ENCODE results near the gene TSPOAP1.

The TSPOAP1 gene

DNA sequence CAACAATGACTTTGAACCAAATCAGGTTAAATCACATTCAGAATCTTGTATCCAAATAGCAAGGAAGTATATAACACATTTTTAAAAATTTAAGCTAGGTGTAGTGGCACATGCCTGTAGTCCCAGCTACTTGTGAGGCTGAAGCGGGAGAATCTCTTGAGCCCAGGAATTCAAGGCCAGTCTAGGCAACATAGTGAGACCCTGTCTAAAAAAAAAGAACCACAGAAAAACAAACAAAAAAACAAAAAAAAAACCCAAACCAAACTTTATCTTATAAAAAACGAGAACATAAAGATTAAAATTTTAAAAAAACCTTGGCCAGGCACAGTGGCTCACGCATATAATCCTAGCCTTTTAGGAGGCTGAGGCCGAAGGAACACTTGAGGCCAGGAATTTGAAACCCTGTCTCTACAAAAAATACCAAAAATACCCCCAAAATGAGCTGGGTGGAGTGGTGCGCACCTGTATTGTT is 11.8 kb upstream of the TSPOAP1 start:
- DNase-seq (ENCODE audit: low spot score) = no peak

DNA sequence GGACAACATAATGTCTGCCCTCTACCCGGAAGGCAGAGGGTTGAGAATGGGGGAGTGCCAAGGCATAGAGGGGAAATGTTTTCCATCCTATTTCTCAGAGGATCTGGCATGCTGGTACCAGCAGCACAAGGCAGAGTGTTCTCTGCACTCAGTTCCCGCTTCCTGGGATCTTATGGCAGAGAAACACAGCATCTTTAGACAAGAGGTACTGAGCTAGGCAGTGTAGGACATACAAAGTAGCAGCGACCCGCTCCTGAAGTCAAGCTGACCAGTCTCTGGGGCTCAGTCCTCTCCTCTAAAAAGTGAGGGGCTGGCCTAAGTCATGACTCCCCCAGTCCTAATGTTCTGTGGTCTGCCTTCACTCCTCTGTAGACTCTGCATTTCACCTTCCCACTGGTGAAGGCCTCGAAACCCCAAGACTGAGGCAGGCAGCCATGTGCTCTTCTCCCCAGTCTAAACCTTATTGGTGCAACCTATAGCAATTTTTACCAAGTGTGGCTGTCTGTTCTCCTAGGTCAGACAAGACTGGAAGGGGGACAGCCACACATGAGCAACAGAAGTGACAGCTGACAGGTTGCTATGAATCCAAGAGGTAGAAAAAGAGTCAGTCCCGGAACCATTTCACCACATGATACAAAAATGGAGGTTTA is 11.3 kb upstream of the TSPOAP1 start:
- DNase-seq (ENCODE audit: low spot score) = no peak

DNA sequence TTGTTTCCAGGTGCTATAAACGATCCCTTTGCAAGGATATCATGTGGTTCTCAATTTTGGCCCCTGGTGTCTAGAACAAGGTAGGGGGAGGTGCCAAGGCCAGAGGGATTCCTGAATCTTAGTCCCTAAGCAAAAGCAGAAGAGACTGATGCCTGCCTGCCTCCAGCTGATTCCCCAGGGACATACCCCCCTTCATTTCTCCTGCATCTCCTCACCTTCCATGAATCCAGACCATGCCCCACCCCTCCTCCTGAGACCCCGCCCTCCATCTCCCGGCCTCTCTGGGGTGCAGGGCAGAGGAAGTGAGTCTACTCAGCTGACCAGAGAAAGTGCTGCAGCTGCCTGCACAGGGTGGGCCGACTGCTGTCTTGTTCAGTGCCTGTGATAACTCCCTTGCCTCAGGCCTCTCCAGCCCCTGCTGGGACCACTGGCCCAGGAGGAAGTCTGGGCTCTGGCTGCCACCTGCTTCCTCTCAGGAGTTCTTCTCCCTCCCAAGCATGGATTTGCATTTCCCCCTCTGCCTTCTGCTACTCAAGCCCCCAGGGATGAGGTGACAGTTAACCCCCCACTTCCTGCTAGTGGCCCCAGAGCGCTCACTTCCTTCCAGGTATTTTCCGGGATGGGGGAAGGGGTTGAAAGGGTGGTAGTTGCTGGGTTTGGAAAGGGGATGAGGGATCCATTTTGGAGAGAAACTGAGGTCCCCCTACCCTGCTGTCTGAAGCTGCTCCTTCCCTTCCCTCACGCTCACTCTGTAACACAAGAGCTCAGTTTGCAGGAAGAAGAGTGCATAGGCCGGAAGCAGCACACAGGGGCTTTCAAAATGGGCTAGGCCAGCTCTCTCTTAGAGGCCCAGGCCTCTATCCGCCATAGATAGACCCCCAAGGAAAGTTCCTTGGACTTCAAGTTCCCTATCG is 10.5 kb upstream of the TSPOAP1 start:
- DNase-seq (ENCODE audit: low spot score) = no peak

DNA sequence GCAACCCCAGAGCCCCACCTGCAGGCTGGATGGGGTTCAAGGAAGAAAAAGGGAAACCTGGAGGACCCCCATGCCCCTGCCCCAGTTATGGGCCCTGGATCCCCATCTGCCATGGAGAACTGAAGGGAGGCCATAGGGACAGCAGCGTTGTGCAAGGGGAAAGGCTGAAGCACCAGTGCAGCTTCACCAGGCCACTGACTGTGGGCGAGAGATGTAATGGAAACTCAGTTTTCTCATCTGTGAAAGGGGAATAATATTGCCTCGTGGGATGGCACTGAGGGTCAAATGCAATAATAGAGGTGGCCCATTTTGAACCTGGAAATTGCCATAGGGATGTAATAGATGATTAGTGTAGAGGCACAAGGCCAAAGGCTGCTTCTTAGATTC is 9.9 kb upstream of the TSPOAP1 start:
- no peak for DNase-seq (ENCODE audit: low spot score)

DNA sequence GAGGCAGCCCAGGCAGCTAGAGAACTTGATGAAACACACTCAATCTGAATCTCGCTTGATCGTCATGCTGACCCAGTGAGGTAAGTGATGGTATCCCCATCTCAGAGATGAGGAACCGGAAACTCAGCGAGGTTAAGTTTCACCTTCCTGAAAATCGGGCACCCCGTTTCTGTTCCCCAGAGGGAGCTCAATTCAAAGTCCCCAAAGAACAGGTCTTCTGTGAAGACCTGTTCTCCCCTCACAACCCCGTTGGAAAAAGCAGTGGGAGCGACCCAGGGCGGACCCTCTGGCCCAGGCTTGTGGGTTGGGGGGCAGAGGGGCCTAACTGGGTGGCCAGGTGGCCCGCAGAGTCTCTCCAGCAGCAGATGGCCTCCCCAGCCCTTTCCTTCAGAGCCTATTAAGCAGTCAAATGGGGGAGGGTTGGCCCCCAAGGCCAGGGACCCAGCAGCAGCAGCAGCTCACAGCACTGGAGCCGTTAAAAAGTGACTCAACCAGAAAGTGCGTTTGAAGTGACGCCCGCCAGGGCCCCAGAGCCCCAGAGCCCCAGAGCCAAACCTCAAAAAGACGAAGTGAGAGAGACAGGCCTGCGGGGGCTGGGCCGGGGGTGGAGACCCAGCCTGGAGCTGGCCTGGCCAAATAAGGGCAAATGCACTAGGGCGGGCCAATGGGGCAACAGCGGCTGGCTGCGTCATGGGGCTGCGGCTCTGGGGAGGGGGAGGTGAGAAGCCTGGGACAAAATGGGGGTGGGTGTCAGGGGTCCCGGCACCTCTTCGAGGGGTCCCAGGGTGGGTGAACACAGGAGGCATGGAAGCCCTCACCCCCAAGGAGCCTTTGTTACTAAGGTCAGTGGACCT is 9.2 kb upstream of the TSPOAP1 start:
- DNase-seq (ENCODE audit: low spot score) = no peak

DNA sequence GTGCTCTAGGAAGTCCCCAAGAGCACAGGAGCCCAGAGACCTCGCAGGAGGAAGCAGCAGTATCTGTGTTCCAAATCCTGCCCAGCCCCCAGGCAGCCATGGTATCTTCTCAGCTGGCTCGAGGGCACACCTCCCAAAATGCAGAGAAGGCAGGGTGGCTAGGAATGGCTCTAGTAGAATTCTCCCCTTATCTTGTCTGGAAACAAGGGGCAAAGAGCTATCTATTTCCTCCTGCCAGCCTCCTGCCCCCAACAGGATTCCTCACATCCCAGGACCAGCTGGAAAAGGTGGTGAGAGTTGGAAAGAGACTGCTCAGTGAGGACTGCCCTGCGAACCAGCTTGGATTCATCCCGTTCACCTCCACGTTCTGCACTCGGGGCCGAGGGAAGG is 8.6 kb upstream of the TSPOAP1 start:
- no peak for DNase-seq (ENCODE audit: low spot score)

DNA sequence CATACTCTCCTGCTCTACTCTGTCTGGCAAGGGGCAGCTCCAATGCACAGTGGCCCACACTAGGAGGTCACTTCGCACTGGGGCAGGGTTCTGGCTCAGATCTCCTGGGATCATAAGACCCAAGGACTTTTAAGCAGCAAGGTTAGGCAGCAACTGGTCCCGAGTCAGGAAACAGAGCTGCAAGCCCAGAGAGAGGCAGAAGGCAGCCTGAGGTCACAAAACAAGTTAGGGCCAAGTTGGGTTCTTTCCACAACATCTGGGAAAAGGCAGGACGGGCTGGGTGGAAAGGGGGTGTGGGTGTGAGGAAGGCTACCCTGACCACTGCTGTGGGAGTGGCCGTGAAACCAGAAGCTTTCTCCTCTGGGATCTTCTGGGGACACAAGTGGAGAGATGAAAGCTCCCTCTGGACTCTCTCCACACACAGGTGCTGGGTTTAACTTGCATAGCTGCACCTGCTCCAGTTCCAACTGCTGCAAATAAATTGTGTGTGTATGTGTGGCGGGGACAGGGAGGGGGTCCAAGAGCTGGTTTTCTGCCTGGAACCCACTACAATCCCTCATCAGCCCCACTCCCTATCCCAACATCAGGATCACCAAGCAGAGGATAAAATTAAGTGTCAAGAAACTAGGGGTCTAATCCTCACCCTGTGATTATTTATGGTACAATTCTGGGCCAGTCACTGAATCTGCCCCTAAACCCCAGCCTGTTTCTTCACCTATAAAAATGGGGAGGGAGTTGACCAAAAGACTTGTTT is 8.0 kb upstream of the TSPOAP1 start:
- no peak for DNase-seq (ENCODE audit: low spot score)

DNA sequence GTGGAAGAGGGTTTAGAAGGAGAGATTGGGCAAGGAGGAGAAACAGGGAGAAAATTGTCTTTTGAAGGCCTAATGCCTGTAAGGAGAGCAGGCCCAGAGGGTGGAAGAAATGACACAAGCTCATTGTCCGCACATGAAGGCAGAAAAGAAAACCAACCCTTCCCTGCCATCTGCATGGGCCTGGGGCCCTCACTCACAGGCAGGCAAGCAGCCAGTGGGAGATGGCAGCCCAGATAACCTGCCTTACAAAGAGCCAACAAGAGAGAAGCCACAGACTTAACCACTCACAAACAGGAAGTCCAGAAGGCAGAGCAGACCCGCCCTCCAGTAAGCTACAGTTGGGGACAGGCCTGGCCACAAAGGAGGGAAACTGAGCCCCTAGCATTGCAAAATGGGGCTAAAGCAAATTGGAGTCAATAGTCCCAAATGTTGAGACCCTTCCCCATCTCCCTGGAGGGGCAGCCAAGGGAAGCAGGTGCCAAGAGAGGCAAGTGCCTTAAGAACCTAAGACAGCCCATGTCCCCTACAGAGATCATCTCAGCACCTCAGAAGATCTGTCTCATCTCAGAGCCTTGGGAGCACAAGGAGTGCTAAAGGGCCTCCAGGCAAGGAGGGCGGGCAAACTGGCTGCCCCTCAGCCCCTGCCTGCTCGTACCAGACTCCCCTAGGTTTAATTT is 7.3 kb upstream of the TSPOAP1 start:
- no peak for DNase-seq (ENCODE audit: low spot score)

DNA sequence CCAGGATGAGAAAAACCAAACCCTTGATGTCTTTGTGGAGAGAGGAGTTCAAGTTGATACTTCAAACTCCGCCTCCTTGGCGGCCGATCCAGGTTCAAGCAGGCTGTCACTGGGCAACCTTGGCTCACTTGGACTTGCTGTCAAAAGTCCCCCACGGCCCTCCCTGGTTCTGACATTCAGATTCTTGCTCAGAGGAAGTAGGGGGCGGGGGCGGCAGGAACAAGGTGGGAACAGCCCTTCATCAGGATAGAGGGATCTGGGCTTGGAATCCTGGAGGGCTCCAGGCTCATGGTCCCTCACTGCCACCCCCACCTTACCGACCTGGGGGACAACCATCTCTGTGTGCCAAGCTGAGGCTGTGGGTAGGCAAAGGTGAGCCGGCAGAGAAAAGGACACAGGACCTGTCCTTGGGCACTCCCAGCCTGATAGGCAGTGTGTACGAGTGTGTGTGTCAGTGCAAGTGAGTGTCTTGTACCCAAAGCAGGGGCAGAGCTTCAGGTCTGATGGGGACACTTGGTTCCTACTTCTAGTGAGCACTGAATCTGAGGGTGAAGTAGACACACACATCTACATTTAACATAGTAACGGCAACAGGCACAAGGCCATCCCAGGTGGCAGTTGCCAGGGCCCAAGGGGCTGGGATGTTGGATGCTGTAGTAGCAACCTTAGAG is 6.6 kb upstream of the TSPOAP1 start:
- DNase-seq (ENCODE audit: low spot score) = no peak

DNA sequence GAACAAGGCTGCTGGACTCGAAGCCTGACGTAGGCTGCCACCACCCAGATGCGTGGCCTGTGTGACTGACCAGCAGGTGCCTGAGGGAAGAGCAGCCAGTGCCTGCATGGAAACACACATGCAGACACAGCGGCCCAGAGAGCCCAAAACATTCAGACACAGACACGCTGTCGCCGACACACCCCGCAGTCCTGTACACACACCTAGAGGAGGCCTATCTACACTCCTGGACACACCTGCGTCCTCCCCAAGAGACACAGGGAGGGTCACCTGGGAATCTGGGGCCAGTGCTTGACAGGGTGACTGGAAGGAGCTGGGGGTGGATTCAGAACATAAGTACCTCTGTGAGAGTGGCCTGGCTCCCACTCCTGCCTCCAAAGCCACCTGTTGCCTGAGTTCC is 6.1 kb upstream of the TSPOAP1 start:
- DNase-seq (ENCODE audit: low spot score) = no peak

DNA sequence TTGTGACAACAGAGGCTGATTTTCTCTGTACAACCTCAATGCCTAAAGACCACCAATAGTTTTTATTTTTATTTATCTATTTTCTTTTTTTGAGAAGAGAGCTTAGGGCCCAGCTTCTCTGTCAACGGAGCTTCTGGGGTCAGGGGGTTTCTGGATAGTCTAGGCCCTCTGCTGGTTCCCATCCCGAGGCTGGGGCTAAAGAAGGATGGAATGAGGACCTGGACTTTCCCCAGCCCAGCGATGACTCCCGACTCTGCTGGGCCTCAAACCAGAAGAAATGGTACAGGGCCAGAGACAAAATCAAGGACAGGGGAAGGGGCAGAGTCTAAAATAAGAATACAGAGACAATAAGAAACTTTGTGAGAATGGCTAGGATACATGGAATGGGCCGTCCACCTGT is 5.7 kb upstream of the TSPOAP1 start:
- DNase-seq (ENCODE audit: low spot score) = no peak

DNA sequence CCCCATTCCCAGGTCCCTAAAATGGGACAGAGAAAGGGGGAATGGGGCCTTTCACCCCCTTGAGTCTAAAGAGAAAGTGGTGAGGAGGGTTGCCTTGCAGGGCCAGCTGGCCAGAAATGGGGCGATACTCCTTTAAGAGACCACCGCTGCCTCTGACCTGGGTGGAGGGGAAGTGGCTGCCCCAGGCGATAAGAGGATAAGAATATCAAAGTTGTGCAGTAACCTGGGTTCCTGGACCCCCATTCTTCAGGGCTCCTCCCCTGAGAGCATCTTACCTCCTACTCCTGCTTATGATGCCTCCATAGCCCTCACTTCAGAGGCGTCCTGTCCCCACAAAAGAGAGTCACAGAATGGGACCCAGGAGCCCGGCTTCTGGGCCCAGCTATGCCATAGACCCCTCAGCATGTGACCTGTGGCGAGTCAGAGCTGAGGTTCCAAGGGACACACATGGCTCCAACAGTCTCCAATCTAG is 5.2 kb upstream of the TSPOAP1 start:
- DNase-seq (ENCODE audit: low spot score) = no peak

DNA sequence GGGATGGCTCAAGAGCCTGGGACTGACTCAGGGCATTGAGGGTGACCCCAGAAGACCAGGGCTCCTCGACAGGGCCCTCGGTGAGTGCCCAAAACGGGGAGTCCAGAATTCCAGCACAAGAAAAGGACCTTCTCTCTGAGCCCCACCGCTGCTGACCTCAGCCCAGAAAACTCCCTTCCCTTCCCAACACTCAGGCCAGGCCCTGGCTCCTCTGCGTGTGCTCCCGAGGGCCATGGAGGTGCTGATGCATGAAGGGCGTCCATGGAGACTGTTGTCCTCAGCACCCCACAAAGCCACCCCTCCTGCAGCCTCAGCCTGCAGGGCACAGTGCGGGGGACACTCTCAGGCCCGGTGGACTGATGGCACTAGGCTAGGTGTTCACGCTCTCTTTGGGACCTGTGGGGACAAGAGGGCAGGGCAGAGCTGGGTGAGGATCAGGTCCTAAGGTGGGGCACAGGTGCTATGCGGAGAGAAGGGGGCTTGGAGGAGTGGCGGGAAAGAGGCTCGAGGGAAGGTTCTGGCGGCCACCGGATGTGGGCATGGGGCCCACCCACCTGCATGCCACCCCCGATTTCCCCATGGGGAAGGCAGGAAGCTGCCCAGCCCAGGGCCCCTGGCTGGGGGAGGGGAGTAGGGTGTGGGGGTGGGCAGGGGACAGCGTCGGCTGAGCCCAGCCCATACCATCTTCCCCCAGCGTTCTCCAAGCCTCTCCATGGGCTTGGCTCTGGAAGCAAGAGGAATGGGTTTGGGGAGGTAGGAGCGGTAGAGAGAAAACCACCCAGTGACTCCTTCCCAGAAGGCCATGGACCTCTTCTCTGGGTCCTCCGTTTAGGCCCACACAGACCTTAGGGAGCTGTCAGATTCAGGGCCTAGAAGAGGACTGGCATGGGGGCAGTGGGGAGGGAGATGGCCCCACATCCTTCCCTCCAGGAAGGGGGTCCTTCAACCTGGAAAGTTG is 4.5 kb upstream of the TSPOAP1 start:
- DNase-seq (ENCODE audit: low spot score) = no peak

DNA sequence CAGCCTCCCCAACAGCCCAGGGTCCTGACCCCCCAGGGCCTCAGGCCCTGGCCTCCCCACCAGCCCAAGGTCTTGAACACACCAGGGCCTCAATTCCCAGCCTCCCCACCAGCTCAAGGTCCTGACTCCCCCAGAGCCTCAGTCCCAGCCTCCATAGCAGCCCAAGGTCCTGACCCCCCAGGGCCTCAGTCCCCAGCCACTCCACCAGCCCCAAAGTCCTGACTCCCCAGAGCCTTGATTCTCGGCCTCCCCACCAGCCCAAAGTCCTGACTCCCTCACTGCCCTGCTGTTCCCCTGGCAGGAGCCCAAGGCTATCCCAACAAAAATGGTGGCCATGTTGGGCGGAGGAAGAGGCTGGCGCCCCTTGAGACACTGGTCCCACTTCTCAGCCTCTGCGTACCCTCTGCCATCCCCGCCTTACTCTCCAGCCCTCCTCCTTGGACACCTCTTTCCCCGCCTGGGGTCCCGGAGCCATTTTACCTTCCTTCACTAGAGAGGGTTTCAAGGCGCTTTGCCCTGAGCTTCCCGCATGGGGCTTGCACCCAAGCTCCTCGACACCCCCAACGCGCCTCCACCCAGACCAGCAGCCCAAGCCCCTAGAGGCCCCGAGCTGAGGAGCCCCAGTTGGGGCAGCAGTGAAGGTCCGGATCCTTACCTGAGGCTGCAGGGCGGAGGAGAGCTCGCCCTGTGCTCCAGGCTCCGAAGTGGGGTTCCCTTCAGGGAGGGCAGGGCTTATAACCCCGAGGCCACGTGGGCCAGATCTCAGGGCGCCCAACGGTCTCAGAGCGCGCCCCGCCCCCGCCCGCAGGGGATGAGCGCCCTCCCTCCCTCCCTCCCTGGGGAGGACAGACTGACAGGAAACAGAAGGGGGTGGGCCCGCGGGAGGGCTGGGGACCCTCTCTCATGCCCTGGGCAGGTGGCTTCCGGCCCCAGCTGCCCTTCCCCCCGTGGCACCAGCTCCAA is 3.5 kb upstream of the TSPOAP1 start:
- no peak for DNase-seq (ENCODE audit: low spot score)

DNA sequence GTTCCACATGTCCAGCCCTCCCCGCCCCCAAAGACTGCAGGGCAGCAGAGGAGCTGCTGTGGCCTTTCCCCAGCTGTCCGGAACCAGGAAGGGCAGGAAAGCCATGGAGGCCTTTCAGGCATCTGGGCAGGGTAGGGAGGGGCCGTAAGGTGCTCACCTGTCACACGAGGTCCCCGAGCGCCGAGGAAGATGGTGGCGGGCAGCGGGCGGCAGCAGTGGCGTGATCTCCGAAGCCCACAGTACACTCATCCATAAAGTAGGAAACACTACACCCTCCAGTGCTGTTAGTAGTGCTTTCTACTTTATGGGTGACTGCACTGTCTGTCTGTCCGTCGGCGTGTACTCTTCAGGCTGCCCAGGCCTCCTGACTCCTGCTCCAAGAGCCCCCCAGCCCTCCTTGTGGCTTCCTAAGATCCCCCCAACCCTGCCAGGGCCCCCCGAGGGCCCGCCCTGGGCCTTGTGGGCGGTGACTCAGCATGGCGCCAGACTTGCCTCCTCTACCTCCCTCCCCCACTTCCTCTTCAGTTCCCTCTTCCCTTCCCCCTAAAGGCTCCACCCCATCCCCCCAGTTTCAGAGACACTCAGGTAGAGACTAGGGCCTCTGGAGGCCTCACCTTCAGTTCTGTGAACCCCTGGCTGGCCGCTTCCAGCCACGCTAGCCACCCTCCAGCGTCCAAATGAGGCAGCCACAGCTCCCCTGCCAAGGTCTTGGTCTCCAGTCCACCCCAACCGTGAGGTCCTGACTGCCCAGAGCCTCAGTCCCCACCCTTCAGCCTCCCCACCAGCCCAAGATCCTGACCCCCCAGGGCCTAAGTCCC is 2.6 kb upstream of the TSPOAP1 start:
- no peak for DNase-seq (ENCODE audit: low spot score)

DNA sequence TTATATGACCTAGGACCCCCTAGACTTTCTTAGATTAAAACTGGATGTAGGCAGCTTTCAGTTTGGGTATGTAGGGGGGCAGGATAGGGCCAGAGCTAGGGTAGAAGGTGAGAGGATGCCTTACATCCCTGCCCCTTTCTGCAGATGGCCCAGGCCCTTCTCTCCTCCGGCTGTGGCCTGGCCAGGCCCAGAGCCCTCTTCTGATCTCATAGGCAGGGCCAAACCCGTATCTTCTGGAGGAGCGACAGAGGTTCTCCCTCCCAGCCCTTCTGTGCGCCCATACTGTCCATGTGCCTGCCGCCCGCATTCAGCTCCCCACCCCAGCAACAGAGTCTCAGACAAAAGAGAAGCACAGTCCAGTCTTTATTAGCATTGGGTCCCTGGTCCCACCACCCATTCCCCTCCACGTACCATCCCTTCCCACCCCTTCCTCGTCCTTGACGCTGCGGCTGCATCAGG is 2.0 kb upstream of the TSPOAP1 start:
- DNase-seq (ENCODE audit: low spot score) = no peak

Data from RKO (cell line).